Subcutaneous preadipocyte (primary cell): Measurements from ENCODE around the gene GCNA. TPM values are rescaled to one million over a fixed set of nuclear protein-coding genes. Genes with fewer than 3 reads are reported as not detected.

Experiments
- total RNA-seq: library from RNA; depleted of rRNA; stranded (reverse); fragments of >200 nt; gene quantifications from 2 replicates; pipeline ENCODE4 v1.2.3, GENCODE V29; 2012

Gene GCNA
- 1.5 and 1.8 TPM in 2 replicates for total RNA-seq

GRCh38 chrX:71578253-71579135 is at the start of gene GCNA:
Gene GCNA, plus strand, starts transcription at chrX:71578437. Its CDS starts 2,385 bp downstream, at chrX:71580822.

GRCh38 chrX:71532753-71533425 is 45.3 kb upstream of the GCNA start, which contains the start of gene OGT:
Gene OGT, plus strand, starts transcription at chrX:71533104. Its CDS starts 196 bp downstream, at chrX:71533300.

GRCh38 chrX:71618303-71618721 is 40.1 kb downstream of the GCNA start, which contains the start of gene CXCR3:
Gene CXCR3, minus strand, starts transcription at chrX:71618511. Its CDS starts 62 bp downstream, at chrX:71618449.

Other genes with a start within 250 kb of the GCNA start
- gene TAF1, start 212.1 kb upstream of the GCNA start, total RNA-seq, result 27.2 and 29.7 TPM in 2 replicates
- 112 and 150 TPM in 2 replicates for gene OGT, start 45.3 kb upstream of the GCNA start, total RNA-seq
- not detected in 2 replicates for gene CXCR3, start 40.1 kb downstream of the GCNA start, total RNA-seq
- not detected in 2 replicates for gene CXorf49, start 139.8 kb downstream of the GCNA start, total RNA-seq
- not detected in 2 replicates for gene CXorf49B, start 184.9 kb downstream of the GCNA start, total RNA-seq